HG03039 (cell line): Measurements from ENCODE around the gene RNF224.

ENCODE experiments used
- ATAC-seq: cut with Tn5 transposase; IDR thresholded peaks from one replicate; pipeline ENCODE4 v1.9.1; 2021; ENCODE audit warnings: mild to moderate bottlenecking, moderate library complexity; ENCODE audit not compliant: unreplicated experiment

The RNF224 gene

DNA sequence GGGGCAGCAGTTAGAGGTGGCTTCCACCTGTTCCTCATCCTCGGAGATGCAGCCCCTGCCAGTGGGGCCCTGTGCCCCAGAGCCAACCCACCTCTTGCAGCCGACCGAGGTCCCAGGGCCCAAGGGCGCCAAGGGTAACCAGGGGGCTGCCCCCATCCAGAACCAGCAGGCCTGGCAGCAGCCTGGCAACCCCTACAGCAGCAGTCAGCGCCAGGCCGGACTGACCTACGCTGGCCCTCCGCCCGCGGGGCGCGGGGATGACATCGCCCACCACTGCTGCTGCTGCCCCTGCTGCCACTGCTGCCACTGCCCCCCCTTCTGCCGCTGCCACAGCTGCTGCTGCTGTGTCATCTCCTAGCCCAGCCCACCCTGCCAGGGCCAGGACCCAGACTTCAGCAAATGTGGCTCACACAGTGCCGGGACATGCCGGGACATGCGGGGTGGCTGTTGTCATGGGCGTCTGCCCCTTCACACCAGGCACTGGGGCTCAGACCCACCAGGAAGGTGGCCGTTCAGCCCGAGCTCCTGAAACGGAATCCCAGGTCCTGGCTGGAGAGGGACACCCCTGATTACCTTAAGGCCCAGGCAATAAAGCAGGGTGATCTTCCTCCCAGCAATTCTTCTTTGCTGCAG lies 1.5 kb upstream of the RNF224 start:
- ATAC-seq = no peak

DNA sequence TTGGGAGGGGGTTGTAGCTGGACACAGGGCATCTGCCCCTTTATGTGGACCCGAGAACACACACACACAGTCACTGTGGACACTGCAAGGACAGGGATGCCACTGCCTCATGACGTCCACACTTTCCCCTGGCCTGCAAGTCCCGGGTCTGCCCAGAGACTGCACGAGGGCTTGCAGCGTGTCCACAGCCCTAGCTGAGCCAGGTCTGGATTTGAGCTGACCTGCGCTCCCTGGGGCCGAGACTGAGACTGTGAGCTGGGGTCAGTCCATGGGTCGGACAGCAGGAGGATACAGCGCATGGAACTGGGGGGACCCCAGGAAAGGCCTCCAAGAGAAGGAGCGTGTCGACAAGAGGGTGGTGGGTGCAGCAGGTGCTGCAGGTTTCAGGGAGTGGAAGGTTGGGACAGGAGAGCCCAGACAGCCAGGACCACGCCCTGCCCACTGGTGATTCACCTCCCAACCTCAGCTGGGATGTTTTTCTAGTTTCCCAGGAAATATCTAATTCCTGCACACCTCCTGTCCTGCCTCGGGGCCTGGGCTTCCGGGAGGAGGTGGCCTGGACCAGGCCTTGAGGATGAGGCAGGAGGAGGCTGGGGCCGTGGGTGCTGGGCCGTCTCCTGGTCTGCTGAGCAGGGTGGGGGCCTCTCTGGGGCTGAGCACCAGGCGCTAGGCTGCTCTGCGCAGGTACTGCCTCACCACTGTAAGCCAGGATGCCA lies 806 bp upstream of the RNF224 start:
- ATAC-seq = no peak

DNA sequence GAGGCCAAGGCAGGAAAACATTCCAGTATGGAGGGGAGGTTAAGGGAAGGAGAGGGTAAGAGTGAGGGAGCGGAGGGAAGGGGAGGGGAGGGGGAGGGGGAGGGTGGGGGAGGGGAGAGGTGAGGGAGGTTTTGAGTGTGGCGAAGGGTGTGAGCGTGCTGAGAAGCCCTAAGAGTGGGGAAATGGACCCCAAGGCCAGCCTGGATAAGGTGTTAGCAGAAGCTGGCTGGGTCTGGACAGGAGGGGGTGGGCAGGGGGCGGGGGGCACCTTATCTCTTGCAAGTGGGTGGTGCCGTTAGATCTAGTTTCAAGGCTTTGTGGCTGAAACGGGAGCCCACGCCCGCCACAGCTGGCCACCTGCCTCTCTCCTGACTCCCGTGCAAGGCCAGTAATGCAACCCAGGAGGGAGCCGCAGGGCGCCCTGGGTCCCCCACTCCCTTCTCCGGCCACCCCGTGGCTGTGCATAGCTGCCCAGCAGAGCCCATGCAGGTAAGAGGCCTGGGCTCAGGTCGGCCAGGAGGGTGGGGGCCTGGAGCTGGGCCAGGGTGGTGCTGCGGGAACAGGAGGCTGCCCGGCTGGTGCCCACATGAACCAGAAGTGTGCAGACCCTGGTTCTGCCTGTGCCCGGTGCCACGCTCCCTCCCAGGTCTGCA lies 677 bp downstream of the RNF224 start:
- no peak for ATAC-seq

DNA sequence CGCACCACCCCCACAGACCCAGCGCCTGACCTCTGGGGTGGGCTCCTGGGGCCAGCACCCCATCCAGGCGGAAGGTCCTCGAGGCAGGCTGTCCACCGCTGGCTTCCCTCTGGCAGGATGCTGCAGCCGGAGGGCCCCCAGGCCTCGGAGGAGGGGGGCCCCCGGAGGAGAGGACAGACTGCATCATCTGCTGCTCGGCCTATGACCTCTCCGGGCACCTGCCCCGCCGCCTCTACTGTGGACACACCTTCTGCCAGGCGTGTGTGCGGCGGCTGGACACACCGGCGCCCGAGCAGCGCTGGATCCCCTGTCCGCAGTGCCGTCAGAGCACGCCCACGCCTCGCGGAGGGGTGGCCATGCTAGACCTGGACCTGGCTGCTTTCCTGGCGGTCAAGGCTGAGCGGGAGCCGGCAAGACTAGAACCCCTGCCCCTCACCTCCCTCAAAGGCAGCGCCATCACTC lies 1.2 kb downstream of the RNF224 start:
- ATAC-seq = no peak

DNA sequence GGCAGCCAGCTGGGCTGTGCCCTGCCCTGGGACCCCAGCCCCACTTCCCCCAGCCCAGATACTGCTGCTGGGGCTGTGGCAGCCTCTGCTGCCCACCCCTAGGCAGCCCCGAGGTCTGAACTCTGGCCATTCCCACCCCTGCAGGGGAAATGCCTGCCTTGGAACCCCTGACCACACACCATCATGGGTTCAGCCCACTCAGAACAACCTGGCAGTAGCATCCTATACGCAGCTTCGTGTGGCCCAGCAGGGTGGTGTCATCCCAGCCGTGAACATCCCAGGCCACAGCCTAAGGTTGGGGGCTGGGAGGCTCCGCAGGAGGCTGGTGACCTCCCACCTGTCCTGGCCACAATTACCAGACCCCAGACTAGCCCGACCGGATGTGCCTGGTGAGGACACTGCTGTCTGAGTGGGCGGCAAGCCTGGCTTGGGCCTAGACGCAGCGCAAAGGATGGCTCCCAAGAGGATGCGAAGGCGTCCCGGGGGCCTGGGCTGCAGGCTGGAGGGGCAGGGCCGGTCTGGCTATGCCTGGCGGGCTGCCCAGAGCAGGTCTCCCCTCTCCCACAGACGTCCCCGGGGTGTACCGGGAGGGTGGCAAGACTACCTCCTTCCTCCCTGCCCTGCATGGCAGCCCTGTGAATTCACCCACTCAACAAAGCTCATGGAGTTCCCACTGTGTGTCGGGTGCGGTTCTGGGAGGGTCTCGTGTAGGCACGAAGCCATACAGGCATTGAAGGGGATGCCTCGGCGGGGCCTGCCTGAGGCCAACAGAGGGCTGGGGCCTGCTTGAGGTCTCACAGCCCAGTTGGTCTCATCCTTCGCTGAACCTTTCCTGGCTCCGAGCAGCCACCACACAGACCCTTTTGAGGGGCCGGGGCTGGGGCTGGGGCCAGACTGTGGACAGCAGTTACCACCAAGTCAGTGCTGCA lies 1.9 kb downstream of the RNF224 start:
- ATAC-seq = no peak

DNA sequence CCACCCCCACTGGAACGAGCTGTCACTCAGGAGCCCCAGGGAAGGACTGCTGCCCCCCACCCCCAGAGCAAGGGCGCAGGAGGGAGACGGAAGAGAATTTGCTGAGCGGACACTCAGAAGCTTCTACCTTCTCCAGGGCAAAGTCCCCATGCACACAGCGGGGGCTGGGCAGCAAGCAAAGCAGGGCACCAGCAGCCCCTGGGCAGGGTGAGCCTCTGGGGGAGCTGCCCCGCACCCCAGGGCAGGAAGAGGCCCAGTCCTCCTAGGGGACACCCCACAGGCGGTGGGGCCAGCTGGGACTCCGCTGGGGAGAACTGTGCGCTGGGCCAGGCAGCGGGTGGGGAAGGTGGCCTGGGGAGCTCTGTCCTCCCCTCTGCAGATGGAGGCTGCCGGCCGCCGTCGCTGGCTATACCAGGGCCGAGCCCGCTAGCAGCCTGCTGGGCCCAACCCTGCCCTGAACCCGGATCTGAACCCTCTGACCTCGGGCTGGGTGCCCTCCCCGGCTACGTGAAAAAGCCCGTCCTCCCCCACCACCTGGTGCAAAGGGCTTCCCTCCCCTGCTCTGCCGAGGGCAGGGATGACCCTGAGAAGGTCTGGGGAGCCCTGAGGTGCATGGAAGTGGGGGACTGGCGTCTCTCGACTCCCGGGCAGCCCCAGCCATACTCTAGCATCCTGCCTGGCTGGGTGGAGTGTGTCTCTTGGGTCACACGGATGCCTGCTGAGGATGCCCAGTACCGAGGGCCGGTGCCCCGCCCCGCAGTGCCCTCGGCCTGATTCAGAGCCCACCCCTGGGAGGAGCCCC lies 2.8 kb downstream of the RNF224 start:
- no peak for ATAC-seq

DNA sequence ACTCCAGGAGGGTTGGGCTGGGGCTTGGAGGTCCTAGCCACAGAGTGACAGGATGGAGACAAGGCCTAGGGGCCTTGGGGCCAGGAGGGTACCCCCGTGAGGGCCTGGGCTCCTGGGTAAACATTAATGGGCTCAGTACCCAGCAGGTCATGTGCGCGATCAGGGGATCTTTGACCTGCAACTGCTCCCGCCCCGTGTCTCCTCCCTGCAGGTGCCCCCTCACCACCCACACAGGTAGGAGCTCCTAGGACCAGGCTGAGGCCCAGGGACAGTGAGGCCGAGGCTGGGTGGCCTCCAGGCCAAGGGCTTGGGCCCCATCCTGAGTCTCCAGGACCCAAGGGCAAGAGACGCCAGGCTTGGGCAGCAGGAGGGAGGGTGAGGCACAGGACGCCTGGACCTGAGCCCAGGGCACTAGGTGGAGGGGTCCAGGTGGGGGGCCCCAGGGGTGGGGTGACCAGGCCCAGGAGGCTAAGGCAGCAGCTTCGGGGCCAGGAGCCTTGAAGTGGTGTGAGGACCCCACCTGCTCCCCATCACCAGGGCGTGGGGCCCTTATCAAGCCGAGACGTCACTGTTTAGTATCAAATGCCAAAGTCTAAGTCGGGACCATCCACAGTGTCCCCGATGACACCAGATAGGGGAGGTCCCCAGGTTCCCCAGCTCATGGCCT lies 3.5 kb downstream of the RNF224 start, which contains the start of gene SLC34A3:
Gene SLC34A3, plus strand, starts transcription at position 197 of the 667 bp plus-strand sequence. CDS start 802 bp downstream, outside the sequence.
- no peak for ATAC-seq

DNA sequence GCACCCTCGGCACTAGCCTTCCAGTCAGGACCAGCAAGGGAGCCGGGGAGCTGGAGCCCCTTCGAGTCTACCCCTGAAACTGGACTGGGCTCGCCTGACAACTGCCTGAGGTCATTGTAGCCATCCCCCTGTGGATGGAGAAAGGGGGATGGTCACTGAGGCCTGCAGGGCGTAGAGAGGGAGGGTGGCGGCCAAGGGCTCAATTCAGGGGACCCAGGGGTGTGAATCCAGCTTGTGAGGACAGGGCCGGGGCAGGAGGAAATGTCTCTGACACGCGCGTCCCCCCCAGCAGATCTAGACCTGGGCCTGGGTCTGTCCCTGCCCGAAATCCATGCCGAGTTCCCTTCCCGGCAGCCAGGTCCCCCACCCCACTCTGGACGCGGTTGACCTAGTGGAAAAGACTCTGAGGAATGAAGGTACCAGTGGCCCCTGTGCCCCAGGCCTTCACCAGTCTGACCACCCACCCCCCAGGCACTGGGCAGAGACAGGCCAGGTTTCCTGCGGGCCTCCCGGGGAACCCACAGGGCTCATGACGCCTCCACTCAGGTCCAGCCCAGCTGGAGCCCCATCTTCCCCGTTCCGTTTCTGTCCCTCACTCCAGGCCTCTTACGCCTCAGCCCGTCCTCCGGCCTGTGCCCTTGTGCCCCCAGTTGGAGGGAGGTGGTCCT lies 4.2 kb downstream of the RNF224 start:
- ATAC-seq = no peak

DNA sequence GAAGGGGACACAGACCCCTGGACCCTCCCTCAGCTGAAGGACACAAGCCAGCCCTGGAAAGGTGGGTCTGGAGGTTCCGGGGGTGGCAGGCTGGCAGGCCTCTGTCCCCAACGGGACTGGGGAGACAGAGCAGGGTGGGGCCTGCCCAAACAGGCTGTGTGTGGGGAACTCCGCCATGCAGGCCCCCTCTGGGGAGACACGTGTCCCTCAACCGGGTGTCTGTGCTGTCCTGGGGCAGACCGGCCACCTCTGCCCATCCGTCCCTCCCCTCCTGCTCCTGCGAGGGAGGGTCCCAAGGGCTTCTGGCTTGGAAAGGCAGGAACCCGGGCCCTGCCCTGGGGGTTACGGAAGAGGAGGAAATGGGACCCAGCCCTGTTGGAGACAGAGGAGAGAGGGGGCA lies 4.8 kb downstream of the RNF224 start:
- no peak for ATAC-seq

DNA sequence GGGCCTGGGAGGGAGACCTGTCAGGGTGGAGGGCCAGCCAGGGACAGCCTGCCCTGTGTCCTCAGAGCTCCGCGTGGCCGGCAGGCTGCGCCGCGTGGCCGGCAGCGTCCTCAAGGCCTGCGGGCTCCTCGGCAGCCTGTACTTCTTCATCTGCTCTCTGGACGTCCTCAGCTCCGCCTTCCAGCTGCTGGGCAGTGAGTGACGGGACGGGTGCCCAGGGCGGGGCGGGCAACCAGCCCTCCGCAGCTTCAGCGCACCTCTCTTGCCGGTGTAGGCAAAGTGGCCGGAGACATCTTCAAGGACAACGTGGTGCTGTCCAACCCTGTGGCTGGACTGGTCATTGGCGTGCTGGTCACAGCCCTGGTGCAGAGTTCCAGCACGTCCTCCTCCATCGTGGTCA lies 5.2 kb downstream of the RNF224 start:
- no peak for ATAC-seq

DNA sequence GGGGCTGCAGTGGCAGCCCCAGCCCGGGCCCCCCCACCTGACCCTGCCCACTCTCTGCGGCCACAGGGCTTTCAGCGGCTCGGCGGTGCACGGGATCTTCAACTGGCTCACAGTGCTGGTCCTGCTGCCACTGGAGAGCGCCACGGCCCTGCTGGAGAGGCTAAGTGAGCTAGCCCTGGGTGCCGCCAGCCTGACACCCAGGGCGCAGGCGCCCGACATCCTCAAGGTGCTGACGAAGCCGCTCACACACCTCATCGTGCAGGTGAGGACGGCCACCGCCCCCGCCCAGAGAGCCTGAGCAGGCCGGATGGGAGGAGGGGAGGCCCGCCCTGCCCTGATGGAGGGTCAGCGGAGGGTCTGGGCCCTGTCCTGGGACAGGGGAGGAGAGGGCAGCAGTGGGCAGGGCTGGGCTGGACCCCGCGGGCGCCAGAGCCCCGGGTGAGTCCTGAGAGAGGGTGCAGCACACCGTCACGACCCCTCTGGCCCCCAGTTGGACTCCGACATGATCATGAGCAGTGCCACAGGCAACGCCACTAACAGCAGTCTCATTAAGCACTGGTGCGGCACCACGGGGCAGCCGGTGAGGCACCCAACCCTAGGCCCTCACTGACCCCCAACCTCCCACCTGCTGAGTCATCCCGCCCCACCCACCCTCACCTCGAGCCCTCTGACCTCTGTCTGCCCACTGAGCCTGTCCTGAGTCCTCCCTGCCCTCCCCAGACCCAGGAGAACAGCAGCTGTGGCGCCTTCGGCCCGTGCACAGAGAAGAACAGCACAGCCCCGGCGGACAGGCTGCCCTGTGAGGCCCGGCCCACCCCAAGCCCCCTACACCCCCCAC lies 6.1 kb downstream of the RNF224 start:
- no peak for ATAC-seq

DNA sequence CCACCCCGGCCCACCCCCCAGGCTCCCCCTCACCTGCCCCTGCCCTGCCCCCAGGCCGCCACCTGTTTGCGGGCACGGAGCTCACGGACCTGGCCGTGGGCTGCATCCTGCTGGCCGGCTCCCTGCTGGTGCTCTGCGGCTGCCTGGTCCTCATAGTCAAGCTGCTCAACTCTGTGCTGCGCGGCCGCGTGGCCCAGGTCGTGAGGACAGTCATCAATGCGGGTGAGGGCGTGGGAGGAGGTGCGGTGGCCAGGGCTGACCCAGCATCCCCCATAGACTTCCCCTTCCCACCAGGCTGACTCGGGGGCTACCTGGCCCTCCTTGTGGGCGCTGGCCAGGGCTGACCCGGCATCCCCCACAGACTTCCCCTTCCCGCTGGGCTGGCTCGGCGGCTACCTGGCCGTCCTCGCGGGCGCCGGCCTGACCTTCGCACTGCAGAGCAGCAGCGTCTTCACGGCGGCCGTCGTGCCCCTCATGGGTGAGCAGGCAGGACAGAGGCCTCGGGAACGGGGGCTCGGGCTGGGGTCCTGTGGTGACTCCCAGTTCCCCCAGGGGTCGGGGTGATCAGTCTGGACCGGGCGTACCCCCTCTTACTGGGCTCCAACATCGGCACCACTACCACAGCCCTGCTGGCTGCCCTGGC lies 6.9 kb downstream of the RNF224 start:
- no peak for ATAC-seq

DNA sequence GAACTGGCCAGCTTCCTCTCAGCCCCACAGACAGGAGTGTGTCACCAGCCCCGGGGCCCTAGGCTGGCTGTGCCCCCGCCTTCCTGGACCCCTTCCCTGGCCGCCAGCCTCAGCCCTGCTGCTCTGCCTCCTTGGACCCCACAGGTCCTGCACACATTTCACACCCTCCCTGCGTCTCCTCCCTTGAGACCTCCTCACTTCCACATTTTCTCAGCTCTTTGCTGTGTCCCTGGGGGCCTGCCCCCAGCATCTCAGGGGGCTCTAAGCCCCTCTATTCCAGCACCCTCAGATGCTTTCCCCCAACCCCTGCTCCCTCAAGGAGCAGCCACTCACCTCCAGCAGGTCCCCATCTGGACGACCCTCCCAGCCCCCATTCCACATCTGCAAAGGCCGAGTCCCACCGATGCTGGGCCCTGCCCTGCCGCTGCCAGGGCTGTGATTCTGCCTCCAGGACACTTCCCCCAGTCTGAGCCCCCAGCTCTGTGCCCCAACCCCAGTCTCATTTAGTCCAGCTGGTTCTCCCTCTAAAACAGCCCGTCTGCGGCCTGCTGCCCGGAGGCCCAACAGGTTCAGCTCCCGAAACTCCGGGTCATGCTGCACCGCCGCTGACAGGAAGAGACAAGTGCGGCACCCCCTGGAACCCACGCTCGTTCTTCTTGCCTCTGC lies 7.6 kb downstream of the RNF224 start:
- no peak for ATAC-seq

DNA sequence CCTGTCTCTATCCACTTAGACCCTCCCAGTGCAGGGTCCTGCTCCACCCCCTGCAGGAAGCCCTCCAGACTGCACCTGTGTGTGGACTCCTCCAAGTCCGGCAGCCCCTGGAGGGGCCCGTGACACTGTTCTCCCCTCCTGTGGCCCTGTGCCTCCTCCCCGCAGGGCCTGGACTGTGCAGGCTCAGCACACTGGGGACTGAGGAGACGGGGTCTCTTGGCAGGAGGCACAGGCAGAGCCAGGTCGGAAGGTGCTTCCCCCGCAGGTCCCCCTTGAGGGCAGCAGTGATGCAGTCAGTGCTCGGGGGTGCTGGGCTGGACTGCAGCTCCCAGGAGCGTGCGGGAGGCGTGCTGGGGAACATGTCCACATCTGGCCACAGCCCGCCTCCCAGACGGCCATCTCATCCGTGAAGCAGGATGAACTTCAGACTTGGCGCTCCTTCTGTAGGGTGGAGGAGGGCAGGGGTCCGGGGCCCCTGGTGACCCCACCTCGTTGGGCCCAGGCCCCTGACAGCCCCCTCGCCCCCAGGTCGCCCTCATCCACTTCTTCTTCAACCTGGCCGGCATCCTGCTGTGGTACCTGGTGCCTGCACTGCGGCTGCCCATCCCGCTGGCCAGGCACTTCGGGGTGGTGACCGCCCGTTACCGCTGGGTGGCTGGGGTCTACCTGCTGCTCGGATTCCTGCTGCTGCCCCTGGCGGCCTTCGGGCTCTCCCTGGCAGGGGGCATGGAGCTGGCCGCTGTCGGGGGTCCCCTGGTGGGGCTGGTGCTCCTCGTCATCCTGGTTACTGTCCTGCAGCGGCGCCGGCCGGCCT lies 8.3 kb downstream of the RNF224 start:
- ATAC-seq = no peak

DNA sequence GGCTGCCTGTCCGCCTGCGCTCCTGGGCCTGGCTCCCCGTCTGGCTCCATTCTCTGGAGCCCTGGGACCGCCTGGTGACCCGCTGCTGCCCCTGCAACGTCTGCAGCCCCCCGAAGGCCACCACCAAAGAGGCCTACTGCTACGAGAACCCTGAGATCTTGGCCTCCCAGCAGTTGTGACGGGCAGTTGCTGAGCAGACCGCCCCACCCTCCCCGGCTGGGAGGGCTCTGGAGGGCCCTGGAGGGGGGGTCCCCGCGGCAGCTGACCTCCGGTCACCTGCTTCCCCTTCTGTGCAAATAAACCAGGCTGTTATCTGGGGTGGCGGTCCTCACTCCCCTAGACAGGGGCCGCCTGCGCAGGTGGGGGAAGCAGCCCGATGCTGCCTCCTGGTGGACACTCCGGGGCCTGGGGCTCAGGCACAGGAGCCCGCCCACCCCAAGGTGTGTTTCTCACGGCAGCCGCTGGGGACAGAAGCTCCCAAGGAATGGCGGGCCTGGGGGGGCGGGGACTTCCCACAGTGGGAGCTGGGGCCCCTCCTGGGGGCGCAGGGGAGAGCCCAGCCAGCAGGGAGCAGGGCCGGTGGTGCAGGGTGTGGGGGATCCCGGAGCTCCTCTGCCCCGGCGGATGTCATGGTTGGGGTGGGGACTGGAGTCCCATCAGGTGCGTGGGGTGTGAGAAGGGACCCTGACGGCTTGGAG lies 9.1 kb downstream of the RNF224 start:
- ATAC-seq = no peak

DNA sequence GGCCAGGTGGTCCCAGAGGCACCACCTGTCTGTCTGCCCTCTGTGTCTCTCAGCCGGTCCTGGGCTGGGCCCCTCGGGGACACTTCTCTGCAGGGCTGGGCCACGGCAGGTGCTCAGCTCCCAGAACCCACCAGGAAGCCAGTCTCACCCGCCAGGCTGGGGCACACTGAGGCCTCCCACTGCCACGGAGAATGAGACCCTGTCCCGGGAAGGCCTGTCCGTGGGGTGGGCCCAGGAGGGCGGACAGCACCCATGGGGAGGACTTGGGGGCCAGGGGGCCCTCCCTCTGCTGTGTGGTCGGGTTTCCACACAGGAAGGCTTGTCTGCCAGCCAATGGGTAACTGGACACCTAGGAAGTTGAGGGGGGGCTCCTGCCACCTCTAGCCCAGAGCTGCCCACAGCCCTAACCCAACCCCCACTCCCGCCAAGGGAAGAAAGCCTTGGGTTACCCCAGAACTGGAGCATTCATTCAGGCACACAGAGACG lies 9.7 kb downstream of the RNF224 start:
- ATAC-seq = no peak
